Measurements from ENCODE around the gene AEBP2.

Gene AEBP2

DNA sequence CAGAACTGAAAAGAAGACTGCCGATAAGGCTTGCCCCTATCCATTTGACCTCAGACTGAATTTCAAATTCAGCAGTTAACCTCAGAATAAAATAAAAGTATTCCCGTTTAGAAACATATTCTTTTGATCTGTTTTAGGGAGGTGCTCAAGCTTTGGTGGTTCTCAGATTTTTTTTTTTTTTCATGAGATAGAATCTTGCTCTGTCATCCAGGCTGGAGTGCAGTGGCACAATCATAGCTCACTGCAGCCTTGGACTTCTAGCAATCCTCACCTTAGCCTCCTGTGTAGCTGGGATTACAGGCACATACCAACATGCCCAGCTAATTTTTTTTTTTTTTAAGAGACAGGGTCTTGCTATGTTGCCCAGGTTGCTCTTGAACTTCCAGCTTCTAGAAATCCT lies 15.5 kb downstream of the AEBP2 start:
- no peak for TF ChIP-seq CTCF (IDR thresholded peaks at IDR 0.05; ENCODE audit: control insufficient read depth, insufficient read depth, low read depth, low read length, missing control alignments)
- DNase-seq (ENCODE audit: low read depth), result no peak
- H3K4me3 ChIP-seq (ENCODE audit: control insufficient read depth, low read depth, low read length), result no peak overlapping the region

GRCh38 chr12:19456176-19456575 lies 16.9 kb downstream of the AEBP2 start:
- TF ChIP-seq CTCF (IDR thresholded peaks at IDR 0.05; ENCODE audit: control insufficient read depth, insufficient read depth, low read depth, low read length, missing control alignments), result no peak
- no peak overlapping the region for H3K4me3 ChIP-seq (ENCODE audit: control insufficient read depth, low read depth, low read length)
- DNase-seq (ENCODE audit: low read depth), result no peak

- TF ChIP-seq CTCF (IDR thresholded peaks at IDR 0.05; ENCODE audit: control insufficient read depth, insufficient read depth, low read depth, low read length, missing control alignments), result no peak
- H3K4me3 ChIP-seq (ENCODE audit: control insufficient read depth, low read depth, low read length), result no peak overlapping the region
- DNase-seq (ENCODE audit: low read depth), result no peak
Observed at GRCh38 chr12:19457561-19457960, 18.3 kb downstream of the AEBP2 start.

DNA sequence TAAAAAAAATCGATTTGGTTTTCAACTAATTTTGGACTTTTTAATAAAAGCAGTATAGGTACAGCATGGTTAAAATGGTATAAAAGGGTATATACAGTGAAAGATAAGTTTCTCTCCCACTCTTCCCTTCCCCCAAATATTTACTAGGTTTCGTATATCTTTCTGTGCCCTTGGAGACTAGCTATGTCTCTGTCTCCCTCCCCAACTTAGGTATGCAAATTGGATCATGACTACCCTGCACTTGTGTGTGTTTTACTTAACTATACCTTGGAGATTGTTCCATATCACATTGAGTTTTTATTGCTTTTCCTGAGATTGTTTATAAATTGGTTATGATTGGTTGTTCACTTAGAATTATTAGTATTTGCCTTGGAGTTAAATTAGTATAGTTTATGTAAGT lies 19.4 kb downstream of the AEBP2 start:
- no peak for DNase-seq (ENCODE audit: low read depth)
- H3K4me3 ChIP-seq (ENCODE audit: control insufficient read depth, low read depth, low read length), result no peak overlapping the region
- no peak for TF ChIP-seq CTCF (IDR thresholded peaks at IDR 0.05; ENCODE audit: control insufficient read depth, insufficient read depth, low read depth, low read length, missing control alignments)

DNA sequence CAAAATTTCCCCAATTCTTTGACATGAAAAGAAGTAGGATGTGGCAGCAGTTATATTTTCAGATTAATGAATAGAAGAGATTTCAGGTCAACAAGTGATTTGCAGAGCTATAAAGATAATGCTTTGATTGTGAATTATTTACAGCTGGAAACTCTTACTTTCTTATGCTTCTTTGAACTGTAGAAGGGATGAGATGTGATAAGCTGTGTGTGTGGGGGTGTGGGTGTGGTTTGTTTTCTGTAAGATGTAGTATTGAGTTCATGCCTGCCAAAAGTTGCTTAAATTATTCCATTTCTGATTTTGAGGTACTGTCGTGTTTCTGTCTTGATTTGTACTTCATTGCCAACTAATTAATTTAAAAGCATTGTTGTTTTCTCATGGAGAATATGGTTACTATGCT lies 22.7 kb downstream of the AEBP2 start:
- TF ChIP-seq CTCF (IDR thresholded peaks at IDR 0.05; ENCODE audit: control insufficient read depth, insufficient read depth, low read depth, low read length, missing control alignments), result no peak
- H3K4me3 ChIP-seq (ENCODE audit: control insufficient read depth, low read depth, low read length), result no peak overlapping the region
- no peak for DNase-seq (ENCODE audit: low read depth)

DNA sequence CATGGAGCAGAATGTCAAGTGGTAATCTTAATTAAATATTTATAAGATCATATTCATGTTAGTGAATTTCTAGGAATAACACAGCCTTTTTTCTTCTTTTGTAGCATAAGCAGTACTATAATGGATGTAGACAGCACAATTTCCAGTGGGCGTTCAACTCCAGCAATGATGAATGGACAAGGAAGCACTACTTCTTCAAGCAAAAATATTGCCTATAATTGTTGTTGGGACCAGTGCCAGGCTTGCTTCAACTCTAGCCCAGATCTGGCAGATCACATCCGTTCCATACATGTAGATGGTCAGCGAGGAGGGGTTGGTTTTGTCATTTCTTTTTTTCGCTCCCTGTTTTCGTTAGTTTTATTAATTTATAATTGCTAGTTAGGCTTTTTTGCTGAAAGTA lies 23.1 kb downstream of the AEBP2 start:
- no peak for DNase-seq (ENCODE audit: low read depth)
- no peak for TF ChIP-seq CTCF (IDR thresholded peaks at IDR 0.05; ENCODE audit: control insufficient read depth, insufficient read depth, low read depth, low read length, missing control alignments)
- no peak overlapping the region for H3K4me3 ChIP-seq (ENCODE audit: control insufficient read depth, low read depth, low read length)

DNA sequence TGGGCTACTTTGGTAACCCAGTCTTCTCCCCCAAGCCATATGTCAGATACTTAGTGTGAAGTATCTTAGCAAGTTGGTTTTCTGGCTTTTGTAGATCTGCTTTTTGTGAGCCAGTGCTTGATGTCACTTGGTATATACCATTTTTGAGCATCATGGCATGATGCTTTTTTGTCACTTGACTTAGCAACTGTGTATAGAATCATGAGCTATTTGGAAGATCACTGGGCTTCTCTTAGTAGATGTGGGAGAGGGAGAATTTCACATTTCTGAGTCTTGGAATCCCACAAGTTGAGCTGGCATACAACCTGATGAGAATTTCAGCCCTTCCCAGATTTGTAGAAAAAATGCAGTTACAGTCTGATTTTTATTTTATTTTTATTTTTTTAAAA lies 24.9 kb downstream of the AEBP2 start:
- DNase-seq (ENCODE audit: low read depth), result no peak
- TF ChIP-seq CTCF (IDR thresholded peaks at IDR 0.05; ENCODE audit: control insufficient read depth, insufficient read depth, low read depth, low read length, missing control alignments), result no peak
- no peak overlapping the region for H3K4me3 ChIP-seq (ENCODE audit: control insufficient read depth, low read depth, low read length)

Data from AG09309 (cell line).